Measurements from ENCODE around the gene EFNA2. TPM values are rescaled to one million over a fixed set of nuclear protein-coding genes. Genes with fewer than 3 reads are reported as not detected.

Gene EFNA2
- total RNA-seq, 1 experiment from 2014 or later, result 14.3 TPM

DNA sequence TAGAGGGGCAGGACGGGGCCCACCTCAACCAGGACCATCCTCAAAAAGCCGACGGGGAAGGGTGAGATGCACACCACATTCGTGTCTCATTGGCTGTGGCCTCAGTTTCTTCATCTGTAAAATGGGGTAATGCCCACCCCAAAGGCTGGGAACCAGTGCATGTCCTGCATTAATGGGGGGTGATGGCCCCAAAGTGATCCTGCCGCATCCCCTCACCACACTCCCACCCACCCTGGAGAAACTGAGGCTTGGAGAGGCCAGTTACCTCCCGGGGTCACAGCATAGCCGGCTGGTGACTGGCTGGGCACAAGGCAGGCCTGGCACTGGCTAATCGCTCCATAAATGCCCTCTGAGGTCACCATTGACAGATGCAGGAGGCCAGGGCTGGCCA lies 37.9 kb upstream of the EFNA2 start:
- Histone ChIP-seq H3K56ac (ENCODE audit: insufficient read length, low read depth, low read length) (no peak overlapping the region), H4K8ac (replicated peaks; ENCODE audit: insufficient read length, low read depth, low read length) (no peak overlapping the region), H3K9me3 (ENCODE audit: control insufficient read depth, low read depth, low read length) (no peaks in the 10 kb centered on the region), H4K20me1 (ENCODE audit: control insufficient read depth, insufficient read depth, insufficient read length) (no peaks in the 10 kb centered on the region), H3K23me2 (ENCODE audit: insufficient read length, low read depth, low read length, poor library complexity, severe bottlenecking) (peaks cover 12% of the 10 kb centered on the region), H3K14ac (ENCODE audit: insufficient read depth, low read length) (no peak overlapping the region), H3K27ac (ENCODE audit: insufficient read length, low read depth, low read length) (no peak overlapping the region), H2BK12ac (ENCODE audit: insufficient read length, low read depth, low read length) (no peak overlapping the region), H3K27me3 (ENCODE audit: insufficient read depth, low read length) (no peaks in the 10 kb centered on the region), H2AK5ac (ENCODE audit: insufficient read length, low read length) (no peak overlapping the region), H3K79me2 (ENCODE audit: insufficient read depth, low read length) (peaks cover 11% of the 10 kb centered on the region; the same call in 1 of the 2 replicates), H4K91ac (ENCODE audit: insufficient read length, low read depth, low read length) (no peak overlapping the region), H3K4me1 (ENCODE audit: insufficient read depth, low read length) (no peaks in the 10 kb centered on the region; the same call in 1 of the 2 replicates), H3K9ac (ENCODE audit: extremely low read depth, insufficient read length, low read length) (no peak overlapping the region), H2BK15ac (ENCODE audit: low read depth, low read length) (no peak overlapping the region; the same call in 1 of the 2 replicates), H2BK120ac (ENCODE audit: low read depth, low read length, poor library complexity, severe bottlenecking) (no peak overlapping the region), H3T11ph (ENCODE audit: low read length) (no peak overlapping the region), H3K79me1 (ENCODE audit: insufficient read depth, low read depth, low read length, poor library complexity, severe bottlenecking) (no peaks in the 10 kb centered on the region), H2AFZ (ENCODE audit: low read length) (no peak overlapping the region), H2BK20ac (ENCODE audit: low read depth, low read length, poor library complexity, severe bottlenecking) (no peak overlapping the region), H4K5ac (ENCODE audit: insufficient read length, low read depth, low read length) (no peak overlapping the region), H3K4ac (ENCODE audit: low read depth, low read length) (no peak overlapping the region), H3K23ac (ENCODE audit: insufficient read length, low read depth, low read length) (no peak overlapping the region), H2BK5ac (ENCODE audit: insufficient read length, low read length) (no peak overlapping the region), H3K4me2 (ENCODE audit: insufficient read depth, insufficient read length, low read length) (peak overlapping the region; percentile 4), H3K18ac (ENCODE audit: insufficient read length, low read depth, low read length) (peak overlapping the region; percentile 48)
- peak overlapping the region; percentile 45 to 59; a peak in 3 of 5 replicates for H3K4me3 Mint-ChIP-seq
- H3K27ac Mint-ChIP-seq, result no peak overlapping the region
- H3K27me3 Mint-ChIP-seq (ENCODE audit: low read depth), result no peaks in the 10 kb centered on the region
- DNase-seq, result no peak
- TF ChIP-seq, protein P1, sequence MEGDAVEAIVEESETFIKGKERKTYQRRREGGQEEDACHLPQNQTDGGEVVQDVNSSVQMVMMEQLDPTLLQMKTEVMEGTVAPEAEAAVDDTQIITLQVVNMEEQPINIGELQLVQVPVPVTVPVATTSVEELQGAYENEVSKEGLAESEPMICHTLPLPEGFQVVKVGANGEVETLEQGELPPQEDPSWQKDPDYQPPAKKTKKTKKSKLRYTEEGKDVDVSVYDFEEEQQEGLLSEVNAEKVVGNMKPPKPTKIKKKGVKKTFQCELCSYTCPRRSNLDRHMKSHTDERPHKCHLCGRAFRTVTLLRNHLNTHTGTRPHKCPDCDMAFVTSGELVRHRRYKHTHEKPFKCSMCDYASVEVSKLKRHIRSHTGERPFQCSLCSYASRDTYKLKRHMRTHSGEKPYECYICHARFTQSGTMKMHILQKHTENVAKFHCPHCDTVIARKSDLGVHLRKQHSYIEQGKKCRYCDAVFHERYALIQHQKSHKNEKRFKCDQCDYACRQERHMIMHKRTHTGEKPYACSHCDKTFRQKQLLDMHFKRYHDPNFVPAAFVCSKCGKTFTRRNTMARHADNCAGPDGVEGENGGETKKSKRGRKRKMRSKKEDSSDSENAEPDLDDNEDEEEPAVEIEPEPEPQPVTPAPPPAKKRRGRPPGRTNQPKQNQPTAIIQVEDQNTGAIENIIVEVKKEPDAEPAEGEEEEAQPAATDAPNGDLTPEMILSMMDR (conservative IDR thresholded peaks at IDR 0.05), result no peak
- no CpG with 5 or more reads among the region's 8 CpGs for WGBS (ENCODE audit: extremely low coverage, insufficient read length, low lambda C conversion rate)
- no peaks in the 10 kb centered on the region for H3K9me3 Mint-ChIP-seq
- peaks cover 2 to 18% of the 10 kb centered on the region in 2 experiments for H3K4me1 Mint-ChIP-seq
- peaks cover 4 to 19% (median 8%) of the 10 kb centered on the region in 3 experiments; a peak in 6 of 7 replicates for H3K36me3 Mint-ChIP-seq (ENCODE audit: insufficient read depth in 1 of 3, low read depth in 3 of 3)
